ENCODE data around the gene CAMK2N2. TPM values are rescaled to one million over a fixed set of nuclear protein-coding genes. Genes with fewer than 3 reads are reported as not detected.

Gene CAMK2N2
- total and polyA plus RNA-seq, 9 of the 15 experiments (the other 6 are each of a cell fraction or from before 2014, with no cell fraction given), result 0.08 to 0.22 (median 0.11) TPM; not detected in 5

GRCh38 chr3:184298759-184299487 lies 37.6 kb upstream of the CAMK2N2 start, which contains the start of gene PSMD2 (continued):
- TF ChIP-seq TRIM25 (IDR thresholded peaks at IDR 0.05; ENCODE audit: borderline replicate concordance), result no peak
- TF ChIP-seq EWSR1 (IDR thresholded peaks at IDR 0.05; ENCODE audit: borderline replicate concordance, low read depth, partially characterized antibody), result no peak
- peak; percentile 45 for TF ChIP-seq ETS1 (conservative IDR thresholded peaks at IDR 0.05; ENCODE audit: control insufficient read depth, low read depth, low read length)
- no peak for TF ChIP-seq ZNF518B (CRISPR knock-in tag; IDR thresholded peaks at IDR 0.05)
- peak; percentile 54 for TF ChIP-seq FIP1L1 (IDR thresholded peaks at IDR 0.05; ENCODE audit: low read depth, low read length, poor library complexity, severe bottlenecking)
- no peak for TF ChIP-seq DACH1 (IDR thresholded peaks at IDR 0.05; ENCODE audit: partially characterized antibody)
- TF ChIP-seq GTF3C2 (IDR thresholded peaks at IDR 0.05; ENCODE audit: borderline replicate concordance, extremely low read depth, insufficient read length), result no peak
- no peak for TF ChIP-seq NUFIP1 (IDR thresholded peaks at IDR 0.05; ENCODE audit: partially characterized antibody)
- TF ChIP-seq POLR2B (IDR thresholded peaks at IDR 0.05; ENCODE audit: low read depth, partially characterized antibody), result peak; percentile 68
- no peak for TF ChIP-seq ZHX1 (conservative IDR thresholded peaks at IDR 0.05; ENCODE audit: low read length)
- peak in 2 of 3 experiments; percentile 30 to 62 for TF ChIP-seq YY1 (IDR thresholded peaks at IDR 0.05; ENCODE audit: borderline replicate concordance in 1 of 3, control insufficient read depth in 1 of 3, extremely low read depth in 1 of 3, insufficient read depth in 3 of 3, insufficient read length in 1 of 3, insufficient replicate concordance in 2 of 3, low read depth in 1 of 3, low read length in 2 of 3)

All from K562 (cell line).